ENCODE measurements around the gene TTLL11. TPM values are rescaled to one million over a fixed set of nuclear protein-coding genes. Genes with fewer than 3 reads are reported as not detected.

TTLL11 gene
- total RNA-seq, 1 experiment from 2014 or later, result 1.5 TPM

DNA sequence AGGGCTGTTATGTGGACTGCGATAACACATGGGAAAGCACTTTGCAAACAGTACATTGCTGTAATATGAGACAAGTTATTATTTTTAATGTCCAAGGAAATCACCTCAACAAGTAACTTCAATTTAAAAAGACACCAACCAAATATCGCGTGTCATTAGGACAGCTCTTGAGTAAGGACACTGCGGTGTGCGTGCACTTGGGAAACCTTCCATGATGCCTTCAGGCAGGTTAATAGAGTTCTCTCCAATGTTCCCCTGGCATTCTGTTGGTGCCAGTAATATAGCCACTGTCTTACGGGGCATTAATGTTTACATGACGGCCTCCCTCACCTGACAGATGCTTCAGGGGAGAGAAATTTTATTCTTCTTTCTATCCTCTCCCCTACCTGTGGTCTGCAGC is 42.9 kb downstream of the TTLL11 start:
- no peaks in the 10 kb centered on the region for H3K36me3 Mint-ChIP-seq (ENCODE audit: insufficient read depth in 1 of 3, low read depth in 3 of 3)
- Histone ChIP-seq H2AFZ (ENCODE audit: low read length) (no peak overlapping the region), H2BK20ac (ENCODE audit: low read depth, low read length, poor library complexity, severe bottlenecking) (no peak overlapping the region), H4K8ac (replicated peaks; ENCODE audit: insufficient read length, low read depth, low read length) (no peak overlapping the region), H3T11ph (ENCODE audit: low read length) (no peak overlapping the region), H3K27ac (ENCODE audit: insufficient read length, low read depth, low read length) (no peak overlapping the region), H3K4ac (ENCODE audit: low read depth, low read length) (no peak overlapping the region), H3K27me3 (ENCODE audit: insufficient read depth, low read length) (no peaks in the 10 kb centered on the region), H3K9me3 (ENCODE audit: control insufficient read depth, low read depth, low read length) (no peaks in the 10 kb centered on the region), H4K5ac (ENCODE audit: insufficient read length, low read depth, low read length) (no peak overlapping the region), H2BK120ac (ENCODE audit: low read depth, low read length, poor library complexity, severe bottlenecking) (no peak overlapping the region), H3K4me2 (ENCODE audit: insufficient read depth, insufficient read length, low read length) (no peak overlapping the region), H3K23ac (ENCODE audit: insufficient read length, low read depth, low read length) (no peak overlapping the region), H3K4me1 (ENCODE audit: insufficient read depth, low read length) (no peaks in the 10 kb centered on the region), H4K91ac (ENCODE audit: insufficient read length, low read depth, low read length) (no peak overlapping the region), H3K79me2 (ENCODE audit: insufficient read depth, low read length) (no peaks in the 10 kb centered on the region), H3K56ac (ENCODE audit: insufficient read length, low read depth, low read length) (no peak overlapping the region), H3K18ac (ENCODE audit: insufficient read length, low read depth, low read length) (no peak overlapping the region), H2BK15ac (ENCODE audit: low read depth, low read length) (no peak overlapping the region), H3K9ac (ENCODE audit: extremely low read depth, insufficient read length, low read length) (no peak overlapping the region), H2BK12ac (ENCODE audit: insufficient read length, low read depth, low read length) (no peak overlapping the region), H2AK5ac (ENCODE audit: insufficient read length, low read length) (no peak overlapping the region), H3K23me2 (ENCODE audit: insufficient read length, low read depth, low read length, poor library complexity, severe bottlenecking) (no peaks in the 10 kb centered on the region), H3K79me1 (ENCODE audit: insufficient read depth, low read depth, low read length, poor library complexity, severe bottlenecking) (no peaks in the 10 kb centered on the region), H2BK5ac (ENCODE audit: insufficient read length, low read length) (no peak overlapping the region), H3K14ac (ENCODE audit: insufficient read depth, low read length) (no peak overlapping the region), H4K20me1 (ENCODE audit: control insufficient read depth, insufficient read depth, insufficient read length) (no peaks in the 10 kb centered on the region)
- DNase-seq, result no peak
- no peak overlapping the region for H3K27ac Mint-ChIP-seq
- no peaks in the 10 kb centered on the region for H3K27me3 Mint-ChIP-seq (ENCODE audit: low read depth)
- TF ChIP-seq, protein P1, sequence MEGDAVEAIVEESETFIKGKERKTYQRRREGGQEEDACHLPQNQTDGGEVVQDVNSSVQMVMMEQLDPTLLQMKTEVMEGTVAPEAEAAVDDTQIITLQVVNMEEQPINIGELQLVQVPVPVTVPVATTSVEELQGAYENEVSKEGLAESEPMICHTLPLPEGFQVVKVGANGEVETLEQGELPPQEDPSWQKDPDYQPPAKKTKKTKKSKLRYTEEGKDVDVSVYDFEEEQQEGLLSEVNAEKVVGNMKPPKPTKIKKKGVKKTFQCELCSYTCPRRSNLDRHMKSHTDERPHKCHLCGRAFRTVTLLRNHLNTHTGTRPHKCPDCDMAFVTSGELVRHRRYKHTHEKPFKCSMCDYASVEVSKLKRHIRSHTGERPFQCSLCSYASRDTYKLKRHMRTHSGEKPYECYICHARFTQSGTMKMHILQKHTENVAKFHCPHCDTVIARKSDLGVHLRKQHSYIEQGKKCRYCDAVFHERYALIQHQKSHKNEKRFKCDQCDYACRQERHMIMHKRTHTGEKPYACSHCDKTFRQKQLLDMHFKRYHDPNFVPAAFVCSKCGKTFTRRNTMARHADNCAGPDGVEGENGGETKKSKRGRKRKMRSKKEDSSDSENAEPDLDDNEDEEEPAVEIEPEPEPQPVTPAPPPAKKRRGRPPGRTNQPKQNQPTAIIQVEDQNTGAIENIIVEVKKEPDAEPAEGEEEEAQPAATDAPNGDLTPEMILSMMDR (conservative IDR thresholded peaks at IDR 0.05), result no peak
- peaks cover 4 to 5% of the 10 kb centered on the region in 2 experiments; a peak in 1 of 4 replicates for H3K4me1 Mint-ChIP-seq
- no peak overlapping the region for H3K4me3 Mint-ChIP-seq
- WGBS (ENCODE audit: extremely low coverage, insufficient read length, low lambda C conversion rate), result no CpG with 5 or more reads among the region's 7 CpGs
- H3K9me3 Mint-ChIP-seq, result peaks cover 0 to 3% of the 10 kb centered on the region in 2 experiments; a peak in 2 of 5 replicates

All from H9 (cell line).